HG02970 (cell line): ENCODE data around the gene ATG16L2.
"Not testable (repeated sequence)": the region's sequence is repeated elsewhere in the genome, so short reads cannot be mapped to it uniquely, and the experiment has no call there.

Experiments
- ATAC-seq: cut with Tn5 transposase; IDR thresholded peaks from one replicate; pipeline ENCODE4 v1.9.1; 2021; ENCODE audit warnings: mild to moderate bottlenecking, moderate library complexity, moderate number of reproducible peaks; ENCODE audit not compliant: unreplicated experiment, low FRiP score

ATG16L2 gene

GRCh38 chr11:72779495-72780128 is 34.6 kb upstream of the ATG16L2 start:
- no peak for ATAC-seq

GRCh38 chr11:72780296-72781062 is 33.7 kb upstream of the ATG16L2 start:
- no peak for ATAC-seq

GRCh38 chr11:72781063-72781312 is 33.2 kb upstream of the ATG16L2 start:
- ATAC-seq, result no peak

DNA sequence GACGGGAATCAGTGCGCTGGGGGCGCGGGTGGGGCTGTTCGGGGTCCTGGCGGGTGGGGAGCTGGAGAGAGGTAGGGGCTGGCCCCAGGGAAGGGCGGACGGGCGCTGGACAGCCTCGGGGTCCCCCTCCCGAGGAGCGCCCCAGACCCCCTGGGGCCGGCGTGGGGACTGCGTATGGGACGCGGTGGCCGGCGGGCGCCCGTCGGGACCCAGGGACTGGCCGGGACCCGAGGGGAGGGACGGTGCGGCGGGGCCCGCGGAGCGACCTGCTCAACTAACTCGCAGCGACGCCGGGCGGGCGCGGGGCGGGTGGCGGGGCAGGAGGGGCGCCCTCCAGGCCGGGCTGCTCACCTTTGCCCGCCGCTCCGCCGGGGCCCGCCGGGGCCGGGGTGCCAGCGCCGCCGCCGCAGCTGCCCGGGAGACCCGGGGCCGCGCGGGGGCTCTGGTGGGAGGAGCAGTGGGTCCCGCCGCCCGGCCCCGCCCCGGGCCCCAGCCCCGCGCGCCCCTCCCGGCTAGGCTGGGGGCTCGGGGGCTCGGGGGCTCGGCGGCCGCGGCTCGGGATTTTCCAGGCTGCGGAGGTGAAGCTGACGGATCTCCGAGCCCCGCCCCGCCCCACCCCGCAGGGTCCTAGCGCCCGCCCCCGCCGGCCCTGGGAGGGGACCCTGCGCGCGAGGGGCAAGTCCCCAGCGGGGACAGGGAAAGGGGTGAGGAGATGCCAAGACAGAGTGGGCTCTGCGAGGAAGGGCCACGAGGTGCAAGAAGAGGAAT is 32.7 kb upstream of the ATG16L2 start:
- ATAC-seq, result no peak

DNA sequence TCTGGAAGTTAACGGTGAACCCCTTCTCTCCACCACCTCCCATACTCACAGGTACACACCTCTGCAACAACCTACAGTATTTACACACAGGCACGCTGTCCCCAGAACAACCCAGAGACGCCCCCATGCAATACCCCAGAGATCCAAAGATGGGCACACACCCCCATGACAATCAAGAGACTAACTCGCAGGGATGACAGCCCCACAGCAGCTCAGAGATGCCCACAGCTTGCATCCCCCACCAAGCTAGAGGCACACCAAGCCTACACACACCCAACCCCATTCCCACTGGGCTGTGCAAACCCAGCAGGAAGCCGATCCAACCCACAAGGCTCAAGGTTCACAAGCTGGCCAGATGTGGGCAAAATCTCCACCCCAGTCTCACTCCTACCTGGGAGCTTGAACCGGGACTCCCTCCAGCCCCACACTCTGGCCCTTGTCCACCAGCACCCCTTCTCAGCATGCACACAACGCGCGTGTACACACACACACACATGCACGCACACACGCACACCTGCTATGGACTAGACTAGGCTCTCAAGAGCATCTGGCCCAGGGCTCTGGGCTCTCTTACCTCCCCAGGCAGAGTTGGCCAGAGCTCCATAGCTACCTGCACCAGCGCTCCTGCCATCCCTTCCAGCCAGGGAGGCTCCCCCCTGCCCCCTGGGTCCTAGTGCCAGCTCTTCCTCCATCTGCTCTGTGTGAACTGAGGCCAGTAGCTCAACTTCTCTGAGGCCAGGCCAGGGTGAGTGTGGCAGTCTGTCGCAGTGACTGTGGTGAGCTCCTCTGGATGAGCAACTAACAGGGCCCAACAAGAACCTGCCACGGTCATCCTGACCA is 31.9 kb upstream of the ATG16L2 start:
- no peak for ATAC-seq

DNA sequence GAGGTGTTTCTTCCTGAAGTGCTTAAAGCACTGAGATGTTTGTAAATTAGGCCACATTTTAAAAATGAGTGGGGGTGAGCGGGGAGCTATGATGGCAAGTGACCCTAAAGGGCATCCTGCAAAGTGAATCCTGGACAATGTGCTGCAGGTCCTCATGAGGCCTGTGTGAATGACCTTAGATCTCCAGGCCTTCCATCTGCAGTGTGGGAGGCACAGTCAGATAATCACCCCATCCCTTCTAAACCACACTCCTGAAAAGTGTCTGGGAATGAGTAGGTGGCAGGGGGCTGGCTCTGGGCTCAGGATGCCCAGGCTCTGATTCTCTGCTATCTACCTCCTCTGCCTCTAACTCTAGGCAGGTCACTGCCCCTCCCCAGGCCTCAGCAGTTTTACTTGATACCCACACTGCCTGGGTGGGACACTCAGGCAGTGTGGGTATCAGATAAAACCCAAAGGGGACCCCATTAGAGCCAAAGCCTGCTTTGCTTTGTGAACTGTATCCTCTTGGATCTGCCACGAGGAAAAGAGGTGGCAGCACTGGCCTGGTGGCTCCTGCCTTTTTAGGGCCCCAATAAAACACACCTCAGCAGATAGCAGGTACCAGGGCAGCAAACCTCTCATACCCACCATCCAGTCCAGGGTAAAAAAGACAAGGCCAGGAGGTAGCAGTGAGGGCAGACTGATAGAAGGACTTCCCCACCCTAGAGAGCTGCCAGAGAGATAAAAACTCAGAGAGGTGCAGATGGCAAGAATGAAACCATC is 30.9 kb upstream of the ATG16L2 start:
- ATAC-seq, result no peak

DNA sequence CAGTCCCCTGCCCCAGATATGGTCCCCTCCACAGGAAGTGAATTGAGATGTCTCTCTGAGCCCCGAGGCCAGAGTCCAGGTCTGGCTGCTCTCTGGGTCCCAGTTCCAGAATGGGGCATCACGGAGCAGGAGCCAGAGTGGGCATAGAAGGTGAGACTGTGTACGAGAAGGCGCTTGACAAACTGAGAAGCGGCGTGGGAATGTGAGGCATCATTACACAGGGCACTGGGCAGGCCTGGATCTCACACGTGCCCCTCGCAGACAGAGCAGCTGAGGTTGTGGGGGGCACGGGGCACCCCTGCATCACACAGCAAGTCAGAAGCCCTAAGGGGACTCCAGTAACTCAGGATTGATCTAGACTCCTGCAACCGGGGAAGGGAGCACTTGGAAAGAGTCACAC is 29.5 kb upstream of the ATG16L2 start:
- ATAC-seq, result no peak

GRCh38 chr11:72786305-72787215 is 27.7 kb upstream of the ATG16L2 start:
- ATAC-seq, result no peak

DNA sequence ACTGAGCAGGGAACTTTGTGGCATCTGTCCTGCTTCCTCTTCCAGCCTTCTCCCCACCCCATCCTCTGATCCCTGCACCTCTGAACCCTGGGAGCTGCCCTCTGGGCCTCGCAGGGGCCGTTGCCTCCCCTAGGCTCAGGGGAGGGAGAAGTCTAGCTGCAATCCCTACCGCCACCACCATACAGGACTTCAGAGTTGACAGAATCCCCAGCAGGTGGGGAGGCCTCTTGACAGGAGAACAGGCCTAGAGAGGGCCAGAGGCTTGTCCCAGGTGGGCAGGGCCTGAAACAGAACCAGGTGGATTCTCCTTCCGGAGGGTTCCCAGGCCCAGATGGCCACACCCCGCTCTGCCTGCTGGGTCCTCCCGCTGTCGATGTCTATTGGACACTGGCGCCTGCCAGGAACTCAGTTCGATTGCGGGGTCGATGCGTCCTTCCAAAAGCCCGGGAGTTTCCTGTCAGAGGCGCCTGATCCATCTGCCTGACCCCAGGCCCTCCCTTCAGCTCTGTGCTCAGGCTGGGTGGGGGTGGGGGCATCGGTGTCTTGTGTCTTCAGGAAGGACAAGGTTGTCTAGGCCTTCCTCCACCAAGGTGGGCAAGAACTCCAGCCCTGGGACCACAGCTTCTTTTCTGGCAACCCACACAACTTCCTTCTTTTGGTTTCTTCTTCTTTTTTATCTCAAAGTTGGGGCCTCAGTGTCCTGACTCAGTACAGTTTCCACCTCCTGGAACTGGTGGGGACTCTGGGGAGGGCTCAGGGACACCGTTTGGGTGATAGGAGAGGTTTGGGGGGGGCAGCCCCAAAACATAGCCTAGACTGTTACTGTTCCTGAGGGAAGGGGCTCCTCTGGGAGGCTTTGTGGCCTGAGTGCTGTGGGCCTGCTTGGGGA is 26.8 kb upstream of the ATG16L2 start:
- no peak for ATAC-seq

- no peak for ATAC-seq
Measured at GRCh38 chr11:72788241-72788640, 26.0 kb upstream of the ATG16L2 start.

- ATAC-seq, result no peak
Measured at GRCh38 chr11:72789493-72790131, 24.6 kb upstream of the ATG16L2 start.

DNA sequence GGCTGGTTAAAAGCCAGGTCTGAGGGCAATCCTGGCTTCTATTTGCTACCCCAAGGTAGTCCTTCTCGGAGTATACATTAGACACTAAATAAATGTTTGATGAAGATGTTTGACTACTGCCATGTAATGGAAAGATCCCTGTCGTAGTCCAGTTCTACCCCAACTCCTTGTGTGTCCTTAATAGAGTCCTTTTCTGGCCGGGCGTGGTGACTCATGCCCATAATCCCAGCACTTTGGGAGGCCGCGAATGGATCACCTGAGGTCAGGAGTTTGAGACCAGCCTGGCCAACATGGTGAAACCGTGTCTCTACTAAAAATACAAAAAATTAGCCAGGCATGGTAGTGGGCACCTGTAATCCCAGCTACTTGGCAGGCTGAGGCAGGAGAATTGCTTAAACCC is 23.0 kb upstream of the ATG16L2 start:
- ATAC-seq, result not testable (repeated sequence)

DNA sequence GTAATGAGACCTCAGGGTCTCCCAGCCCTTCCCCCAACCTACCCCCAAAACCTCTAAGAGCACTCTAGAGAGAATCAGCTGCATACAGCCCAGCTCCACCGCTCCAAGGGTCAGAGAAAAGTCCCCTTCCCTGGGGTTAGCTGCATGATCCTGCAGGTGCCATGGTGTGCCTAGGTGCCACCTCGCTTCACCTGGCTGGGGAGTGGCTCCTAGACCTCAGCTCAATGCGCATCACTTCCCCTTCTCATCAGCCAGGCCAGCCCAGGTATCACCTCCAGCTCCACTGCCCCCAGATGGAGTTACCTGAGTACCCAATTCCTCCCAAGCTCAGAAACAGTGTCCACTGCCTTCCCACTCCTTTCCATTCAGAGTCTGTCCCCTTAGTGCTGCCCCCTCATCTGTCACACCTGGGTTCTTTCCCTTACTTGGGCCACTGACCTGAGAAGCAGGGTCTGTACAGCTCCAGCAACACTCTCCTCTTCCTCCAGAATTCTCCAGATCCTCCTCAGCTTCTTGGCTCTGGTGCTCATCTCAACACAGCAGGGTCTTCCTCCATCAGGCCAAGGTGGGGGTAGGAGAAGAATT is 21.7 kb upstream of the ATG16L2 start:
- ATAC-seq, result no peak

GRCh38 chr11:72793076-72793424 is 21.2 kb upstream of the ATG16L2 start:
- no peak for ATAC-seq

DNA sequence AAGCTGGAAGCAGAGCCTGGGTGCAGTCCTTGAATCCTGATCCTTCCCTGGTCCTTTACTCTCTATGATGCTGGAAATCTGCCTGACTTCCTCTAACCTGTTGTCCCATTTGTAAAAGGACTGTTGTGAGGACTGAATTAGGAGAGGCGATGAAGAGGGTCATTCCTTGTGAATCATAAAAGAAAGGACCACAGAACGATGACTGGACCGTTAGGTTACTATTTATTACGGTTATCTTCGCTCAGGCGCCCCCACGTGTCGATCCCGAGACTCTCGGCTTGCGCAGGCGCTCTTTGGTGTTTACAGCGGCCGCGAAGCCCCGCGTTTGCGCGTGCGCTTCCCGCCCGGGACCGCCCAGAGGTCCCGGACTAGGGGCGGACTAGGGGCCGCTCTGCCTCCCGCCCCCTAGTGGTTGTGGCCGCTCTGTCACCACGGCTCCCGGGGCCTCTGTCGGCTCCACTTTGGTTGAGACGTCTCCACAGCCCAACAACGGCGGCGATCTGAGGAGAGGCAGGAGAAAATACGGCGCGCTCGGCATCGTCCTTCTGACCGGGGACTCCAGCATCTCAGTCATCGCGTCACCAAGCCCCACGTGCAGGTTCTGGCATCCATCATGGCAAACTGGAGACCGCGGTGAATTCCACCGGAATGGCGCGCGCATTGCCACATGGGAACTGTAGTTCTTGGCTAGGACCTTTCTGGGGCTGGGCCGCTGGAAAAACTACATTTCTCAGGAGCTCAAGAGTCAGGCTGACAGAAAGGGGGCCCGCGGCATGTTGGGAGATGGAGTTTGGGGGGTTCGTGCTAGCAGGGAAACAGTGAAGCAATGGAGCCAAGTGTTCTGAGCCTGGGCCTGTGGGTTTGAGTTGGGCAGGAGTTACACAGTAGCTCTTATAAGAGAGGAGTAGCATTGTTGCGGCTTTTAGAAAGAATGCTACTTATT is 20.5 kb upstream of the ATG16L2 start, which contains the start of gene STARD10:
Gene STARD10 (minus strand): TSS at position 623 of the 943 bp plus-strand sequence. CDS start 12,866 bp downstream, outside the sequence.
- ATAC-seq, result peak; percentile 87

DNA sequence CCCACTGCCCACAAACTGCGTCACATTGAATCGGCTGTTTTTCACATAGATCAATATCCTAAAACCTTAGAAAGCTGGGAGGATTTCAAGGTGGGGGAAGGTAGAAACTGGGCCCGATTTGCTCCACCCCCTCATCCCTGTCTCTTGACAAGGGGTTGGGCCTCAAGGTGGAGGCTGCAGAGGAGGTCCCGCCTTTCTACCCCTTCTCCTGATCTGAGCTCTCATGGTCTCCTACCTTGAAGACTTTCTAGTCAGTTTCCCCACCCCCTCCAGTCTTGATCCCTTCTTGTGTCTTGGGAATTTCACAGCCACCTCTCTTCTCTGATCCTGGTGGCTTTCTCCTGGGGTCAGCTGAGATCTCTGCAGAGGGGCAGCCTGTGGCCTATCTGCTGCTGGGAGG is 15.8 kb upstream of the ATG16L2 start:
- ATAC-seq, result no peak
